ENCODE measurements around the gene CCDC12.

DNA sequence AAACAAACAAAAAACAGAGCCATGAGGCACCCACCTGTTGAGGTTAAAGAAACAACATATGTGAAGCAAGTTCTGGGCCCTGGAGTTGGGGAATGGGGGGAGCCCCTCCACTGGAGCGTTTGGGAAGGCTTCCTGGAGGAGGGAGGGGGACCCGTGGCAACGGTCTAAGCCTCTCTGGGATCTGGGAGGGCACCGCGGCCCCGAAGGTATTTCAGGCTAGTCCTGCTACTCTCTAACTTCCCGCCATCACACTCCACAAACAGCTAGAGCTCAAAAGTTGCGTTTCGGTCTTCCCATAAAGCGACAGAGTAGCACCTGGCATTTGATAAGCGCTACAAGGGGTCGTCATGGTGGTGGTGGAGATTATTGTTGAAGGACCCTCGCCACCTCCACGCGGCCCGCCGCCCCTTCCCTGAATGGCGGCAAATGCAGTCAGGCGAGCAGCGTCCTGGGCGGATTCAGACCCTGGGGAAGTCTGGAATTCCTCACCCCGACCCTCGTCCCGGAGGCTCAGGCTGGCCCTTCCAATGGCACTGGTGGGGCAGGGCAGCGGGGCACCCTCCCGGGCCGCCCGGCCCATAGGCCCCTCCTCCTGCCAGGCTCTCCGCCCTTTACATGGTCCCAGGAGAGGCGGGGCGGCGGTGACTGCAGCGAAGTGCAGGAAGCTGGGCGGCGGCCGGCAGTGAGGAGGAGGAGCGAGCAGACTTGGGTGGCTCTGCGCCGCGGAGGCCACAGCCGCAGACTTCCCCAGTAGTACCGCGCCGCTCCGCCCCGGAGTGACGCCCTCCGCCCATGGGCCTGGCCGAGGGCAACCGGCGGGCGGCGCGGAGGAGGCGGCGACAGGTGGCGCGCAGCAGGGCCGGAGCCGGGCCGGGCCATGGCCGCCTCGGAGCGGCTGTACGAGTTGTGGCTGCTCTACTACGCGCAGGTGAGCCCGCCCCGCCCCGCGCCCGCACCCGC lies 2.7 kb upstream of the CCDC12 start, which contains the start of gene NBEAL2:
- peak; percentile 74; the same call in 1 of the 2 replicates for TF ChIP-seq POLR2A (IDR thresholded peaks at IDR 0.05; ENCODE audit: low read depth, low read length)
- no peak for TF ChIP-seq TAF1 (IDR thresholded peaks at IDR 0.05; ENCODE audit: borderline replicate concordance, low read depth, low read length)
- TF ChIP-seq POLR2AphosphoS5 (IDR thresholded peaks at IDR 0.05; ENCODE audit: low read depth, low read length), result no peak

Measured in GM12892 (cell line).